Peyer's patch (tissue), 4 donors: ENCODE results near the gene ROR1.

Experiments
- CTCF ChIP-seq, 6 experiments: fragments of 450-650 bp in 4 of 6; fragments of 200-600 bp in 2 of 6; sonication (generic) in 1 of 6; IDR thresholded peaks; one replicate each; pipeline ENCODE4 v1.5.1; 2017 to 2019; ENCODE audit warnings: antibody characterized with exemption in 6 of 6, mild to moderate bottlenecking in 3 of 6, moderate library complexity in 1 of 6
- POLR2A ChIP-seq, 2 donors: fragments of 450-650 bp; IDR thresholded peaks; one replicate each; pipeline ENCODE4 v1.5.1; 2017; ENCODE audit warnings: antibody characterized with exemption in 2 of 2, mild to moderate bottlenecking in 2 of 2, moderate library complexity in 2 of 2

GRCh38 chr1:64031236-64031635 is 257.4 kb downstream of the ROR1 start:
- TF ChIP-seq CTCF (IDR thresholded peaks at IDR 0.05) (no peak), POLR2A (IDR thresholded peaks at IDR 0.05) (no peak)
